ENCODE measurements around the gene VMAC. TPM values are rescaled to one million over a fixed set of nuclear protein-coding genes. Genes with fewer than 3 reads are reported as not detected.

Gene VMAC
- total and polyA plus RNA-seq, 2 of the 8 experiments (the other 6 are each of a cell fraction or from before 2014, with no cell fraction given), result 1.3 to 2.2 TPM

DNA sequence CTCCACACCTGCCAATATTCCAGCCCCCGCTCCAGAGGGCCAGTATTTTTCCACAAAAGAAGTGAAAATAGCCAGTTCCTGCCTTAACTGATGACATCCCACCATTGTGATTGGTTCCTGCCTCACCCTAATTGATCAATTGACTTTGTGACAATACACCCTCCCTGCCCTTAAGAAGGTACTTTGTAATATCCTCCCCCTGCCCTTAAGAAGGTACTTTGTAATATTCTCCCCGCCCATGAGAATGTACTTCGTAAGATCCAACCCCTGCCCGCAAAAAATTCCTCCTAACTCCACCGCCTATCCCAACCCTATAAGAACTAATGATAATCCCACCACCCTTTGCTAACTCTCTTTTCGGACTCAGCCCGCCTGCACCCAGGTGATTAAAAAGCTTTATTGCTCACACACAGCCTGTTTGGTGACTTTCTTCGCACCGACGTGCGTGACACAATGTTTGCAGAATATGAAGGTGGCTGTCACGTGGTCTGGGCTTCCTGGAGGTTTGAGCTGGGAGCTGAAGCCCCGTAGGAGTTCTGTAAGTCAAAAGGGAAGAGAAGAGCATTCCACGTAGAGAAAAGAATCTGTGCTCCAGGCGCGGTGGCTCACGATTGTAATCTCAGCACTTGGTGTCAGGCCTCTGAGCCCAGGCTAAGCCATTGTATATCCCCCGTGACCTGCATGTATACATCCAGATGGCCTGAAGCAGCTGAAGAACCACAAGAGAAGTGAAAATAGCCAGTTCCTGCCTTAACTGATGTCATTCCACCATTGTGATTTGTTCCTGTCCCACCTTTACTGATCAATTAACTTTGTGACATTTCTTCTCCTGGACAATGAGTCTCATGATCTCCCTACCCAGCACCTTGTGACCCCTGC lies 47.2 kb upstream of the VMAC start:
- no peak overlapping the region for H3K4ac ChIP-seq (replicated peaks; ENCODE audit: insufficient read length, low read depth, low read length)
- no peaks in the 10 kb centered on the region for H3K9me3 ChIP-seq (ENCODE audit: insufficient read depth in 2 of 2, low read depth in 1 of 2, low read length in 1 of 2)
- no peak overlapping the region for H2BK12ac ChIP-seq (ENCODE audit: low read depth, low read length)
- H3K36me3 ChIP-seq (ENCODE audit: control insufficient read depth in 2 of 4, insufficient read depth in 4 of 4, low read length in 3 of 4), result no peaks in the 10 kb centered on the region
- DNase-seq (ENCODE audit: low read depth in 1 of 2, low spot score in 2 of 2), result no peak
- H3K79me2 ChIP-seq (ENCODE audit: control insufficient read depth in 1 of 2, insufficient read depth in 2 of 2, low read length in 2 of 2), result no peaks in the 10 kb centered on the region
- no peaks in the 10 kb centered on the region for H3K23me2 ChIP-seq (ENCODE audit: low read depth, low read length)
- H3K79me1 ChIP-seq (ENCODE audit: low read depth, low read length), result no peaks in the 10 kb centered on the region
- no peak overlapping the region for H3K4me3 ChIP-seq (ENCODE audit: extremely low read depth in 1 of 4, insufficient read depth in 2 of 4, low read depth in 3 of 4, low read length in 4 of 4)
- H3K4me1 ChIP-seq (replicated peaks in 1 of 4; ENCODE audit: control insufficient read depth in 3 of 4, insufficient read depth in 4 of 4, low read length in 3 of 4), result no peaks in the 10 kb centered on the region
- H3K9ac ChIP-seq (replicated peaks in 1 of 4; ENCODE audit: extremely low read depth in 1 of 4, low read depth in 3 of 4, low read length in 3 of 4), result no peak overlapping the region
- no peak overlapping the region for H2BK5ac ChIP-seq (ENCODE audit: low read depth, low read length)
- POLR2A ChIA-PET (ENCODE audit: partially characterized antibody), result interaction anchor here (1.7 kb wide), 1 partner anchor 29 kb away, joined by 8 read pairs; no protein-coding TSS in a partner anchor
- no peak for FAIRE-seq
- no peak overlapping the region for H2AK5ac ChIP-seq (ENCODE audit: low read depth, low read length)
- no peaks in the 10 kb centered on the region; a peak in 1 of 7 replicates for H3K27me3 ChIP-seq (replicated peaks in 1 of 4; ENCODE audit: control insufficient read depth in 3 of 4, extremely low read depth in 1 of 4, insufficient read depth in 3 of 4, low read length in 3 of 4)
- H2BK20ac ChIP-seq (ENCODE audit: low read length), result no peak overlapping the region
- no peak overlapping the region for H2BK15ac ChIP-seq (ENCODE audit: low read length)
- no peak overlapping the region for H3K56ac ChIP-seq (replicated peaks; ENCODE audit: insufficient read length, low read depth, low read length)
- no peaks in the 10 kb centered on the region for H4K20me1 ChIP-seq (replicated peaks in 1 of 2; ENCODE audit: control insufficient read depth in 1 of 2, insufficient read depth in 2 of 2, low read length in 2 of 2)
- no peak overlapping the region for H3K14ac ChIP-seq (ENCODE audit: insufficient read length)
- no peak overlapping the region for H3K27ac ChIP-seq (ENCODE audit: low read depth, low read length)
- no peak overlapping the region for H3K23ac ChIP-seq (ENCODE audit: insufficient read length)
- H2AFZ ChIP-seq (ENCODE audit: low read length), result no peak overlapping the region
- H2BK120ac ChIP-seq (replicated peaks; ENCODE audit: low read depth, low read length), result no peak overlapping the region
- no peak overlapping the region for H4K5ac ChIP-seq (ENCODE audit: insufficient read length, low read depth, low read length)
- no peak overlapping the region for H3K4me2 ChIP-seq (ENCODE audit: insufficient read depth in 1 of 2, low read depth in 2 of 2, low read length in 2 of 2)
- H3K18ac ChIP-seq (ENCODE audit: extremely low read depth, low read length), result no peak overlapping the region
- WGBS, 2 experiments (ENCODE audit: extremely low coverage in 1 of 2, insufficient coverage in 1 of 2, insufficient read length in 1 of 2, insufficient replicate concordance in 2 of 2, low coverage in 1 of 2, low lambda C conversion rate in 2 of 2, missing lambda C conversion rate in 1 of 2), result 90% methylated on average over 18 of the region's 18 CpGs; no CpG with 5 or more reads in 1 of the 2 experiments
- H4K91ac ChIP-seq (replicated peaks; ENCODE audit: insufficient read length, low read length), result no peak overlapping the region
- CTCF ChIA-PET (ENCODE audit: partially characterized antibody), result interaction anchor here (2.1 to 2.7 kb wide), 2 partner anchors 7 to 53 kb away, joined by 4 to 7 read pairs; partner anchors contain the start of gene NRTN
- H4K8ac ChIP-seq (ENCODE audit: extremely low read depth, insufficient read depth, low read length), result no peak overlapping the region
- TF ChIP-seq HDAC2 (IDR thresholded peaks at IDR 0.05; ENCODE audit: borderline replicate concordance in 1 of 2, low read depth in 2 of 2, low read length in 2 of 2), result no peak
- no peak for TF ChIP-seq BRCA1 (IDR thresholded peaks at IDR 0.05; ENCODE audit: low read depth, low read length)
- TF ChIP-seq RNF2 (IDR thresholded peaks at IDR 0.05; ENCODE audit: borderline replicate concordance, low read depth, low read length, missing control alignments, poor library complexity, severe bottlenecking), result no peak
- TF ChIP-seq CHD2 (IDR thresholded peaks at IDR 0.05; ENCODE audit: low read length), result no peak
- TF ChIP-seq SP1 (IDR thresholded peaks at IDR 0.05; ENCODE audit: low read depth, low read length), result no peak
- no peak for TF ChIP-seq CHD1 (IDR thresholded peaks at IDR 0.05; ENCODE audit: low read depth, low read length)
- no peak for TF ChIP-seq EP300 (IDR thresholded peaks at IDR 0.05; ENCODE audit: borderline replicate concordance in 1 of 2, low read depth in 2 of 2, low read length in 2 of 2)
- no peak for TF ChIP-seq BCL11A (IDR thresholded peaks at IDR 0.05; ENCODE audit: low read depth in 2 of 2, low read length in 2 of 2)
- no peak for TF ChIP-seq TEAD4 (IDR thresholded peaks at IDR 0.05; ENCODE audit: low read depth, low read length)
